Glomerular visceral epithelial cell (primary cell): ENCODE measurements around the gene BAIAP2L2.

Source experiments
- DNase-seq: peaks from one replicate; pipeline ENCODE4 v3.0.0-alpha.2; 2016; ENCODE audit errors: extremely low spot score

BAIAP2L2 gene

GRCh38 chr22:38107692-38108515 lies 2.6 kb downstream of the BAIAP2L2 start:
- DNase-seq, result no peak

- no peak for DNase-seq
Observed at GRCh38 chr22:38106814-38107578, 3.5 kb downstream of the BAIAP2L2 start.

- no peak for DNase-seq
Observed at GRCh38 chr22:38104084-38104483, 6.4 kb downstream of the BAIAP2L2 start.

GRCh38 chr22:38103641-38104040 lies 6.8 kb downstream of the BAIAP2L2 start:
- no peak for DNase-seq

GRCh38 chr22:38098410-38099249 lies 11.9 kb downstream of the BAIAP2L2 start:
- peak; percentile 40 for DNase-seq

GRCh38 chr22:38097557-38098409 lies 12.7 kb downstream of the BAIAP2L2 start:
- no peak for DNase-seq

GRCh38 chr22:38097058-38097457 lies 13.4 kb downstream of the BAIAP2L2 start:
- no peak for DNase-seq

GRCh38 chr22:38089474-38089851 lies 21.0 kb downstream of the BAIAP2L2 start:
- no peak for DNase-seq

- DNase-seq, result no peak
Observed at GRCh38 chr22:38088629-38089473, 21.6 kb downstream of the BAIAP2L2 start.

GRCh38 chr22:38087855-38088254 lies 22.6 kb downstream of the BAIAP2L2 start:
- no peak for DNase-seq

GRCh38 chr22:38086942-38087341 lies 23.5 kb downstream of the BAIAP2L2 start:
- DNase-seq, result no peak

- DNase-seq, result no peak
Observed at GRCh38 chr22:38086001-38086845, 24.3 kb downstream of the BAIAP2L2 start.

GRCh38 chr22:38085501-38085900 lies 25.0 kb downstream of the BAIAP2L2 start:
- DNase-seq, result no peak

- DNase-seq, result no peak
Observed at GRCh38 chr22:38085056-38085455, 25.4 kb downstream of the BAIAP2L2 start.

- DNase-seq, result no peak
Observed at GRCh38 chr22:38083931-38084631, 26.4 kb downstream of the BAIAP2L2 start, which contains the start of gene SLC16A8. SLC16A8 (minus strand) TSS chr22:38084184; CDS start chr22:38082873, 1,311 bp downstream.

- no peak for DNase-seq
Observed at GRCh38 chr22:38082986-38083710, 27.3 kb downstream of the BAIAP2L2 start.

GRCh38 chr22:38081941-38082828 lies 28.3 kb downstream of the BAIAP2L2 start:
- no peak for DNase-seq
